ENCODE data around the gene EAPP.

EAPP gene

GRCh38 chr14:34466691-34467090, 72.8 kb downstream of the EAPP start:
- H3K36me3 ChIP-seq (ENCODE audit: control insufficient read depth, insufficient read depth, low read length): no peaks in the 10 kb centered on the region
- no peak for DNase-seq
- H3K9me3 ChIP-seq (ENCODE audit: control insufficient read depth, low read length): no peaks in the 10 kb centered on the region
- no peak overlapping the region for H3K27ac ChIP-seq (ENCODE audit: insufficient read depth, low read length, poor library complexity, severe bottlenecking)
- no peaks in the 10 kb centered on the region for H3K27me3 ChIP-seq (replicated peaks; ENCODE audit: control insufficient read depth, insufficient read depth, low read length, poor library complexity, severe bottlenecking)
- no peaks in the 10 kb centered on the region for H3K4me1 ChIP-seq (ENCODE audit: control insufficient read depth, insufficient read depth, low read length, poor library complexity, severe bottlenecking)
- H3K4me3 ChIP-seq (ENCODE audit: insufficient read depth, low read depth, low read length, poor library complexity, severe bottlenecking): no peak overlapping the region

Data from effector memory CD4-positive, alpha-beta T cell (primary cell).